A549 (cell line): ENCODE data around the gene NR4A1.

ENCODE experiments used
- CHD4 ChIP-seq: fragments of 200-600 bp; sonication (generic); IDR thresholded peaks from 2 replicates; pipeline ENCODE4 v1.6.1; 2016; ENCODE audit warnings: antibody characterized with exemption, mild to moderate bottlenecking, borderline replicate concordance
- CTCF ChIP-seq: fragments of >200 bp; sonication (Bioruptor Twin); formaldehyde crosslinking; IDR thresholded peaks from 3 replicates; pipeline ENCODE4 v1.5.1; 2016
- EHMT2 ChIP-seq: fragments of 200-600 bp; sonication (generic); IDR thresholded peaks from 2 replicates; pipeline ENCODE4 v1.6.1; 2016; ENCODE audit warnings: antibody characterized with exemption, low read depth, mild to moderate bottlenecking, moderate library complexity
- HMGXB4 ChIP-seq: fragments of 250-450 bp; sonication (Bioruptor Pico); IDR thresholded peaks from 2 replicates; pipeline ENCODE4 v1.5.0; 2021; ENCODE audit warnings: mild to moderate bottlenecking, moderate library complexity, borderline replicate concordance
- JUN ChIP-seq, 2 experiments: fragments of >200 bp; sonication (Bioruptor Twin); formaldehyde crosslinking; IDR thresholded peaks; 2 replicates in 1 of 2; 3 replicates in 1 of 2; pipeline ENCODE4 v1.6.1; 2016 to 2017
- KDM1A ChIP-seq: fragments of 200-600 bp; sonication (generic); IDR thresholded peaks from 2 replicates; pipeline ENCODE4 v1.6.1; 2016; ENCODE audit warnings: low read depth, mild to moderate bottlenecking
- POLR2A ChIP-seq: IDR thresholded peaks from 2 replicates; pipeline ENCODE4 v1.6.1; 2012; ENCODE audit warnings: mild to moderate bottlenecking, low read length
- POLR2AphosphoS2 ChIP-seq: conservative IDR thresholded peaks from 2 replicates; pipeline ENCODE4 v1.6.1; 2012; ENCODE audit warnings: low read length, improper control_type of control experiment, inconsistent platforms
- REST ChIP-seq: fragments of 200-600 bp; sonication (generic); IDR thresholded peaks from 2 replicates; pipeline ENCODE4 v1.6.1; 2016; ENCODE audit warnings: antibody characterized with exemption, mild to moderate bottlenecking, moderate library complexity
- SMC3 ChIP-seq: fragments of >200 bp; sonication (Bioruptor Twin); formaldehyde crosslinking; IDR thresholded peaks from 3 replicates; pipeline ENCODE4 v1.6.1; 2018; ENCODE audit warnings: inconsistent platforms
- SREBF2 ChIP-seq: fragments of 450-650 bp; IDR thresholded peaks from 2 replicates; pipeline ENCODE4 v1.6.1; 2014; ENCODE audit warnings: mild to moderate bottlenecking, moderate library complexity
- ZSCAN20 ChIP-seq: fragments of 250-450 bp; sonication (Bioruptor Pico); IDR thresholded peaks from 2 replicates; pipeline ENCODE4 v1.8.0; 2022; ENCODE audit warnings: mild to moderate bottlenecking, moderate library complexity

- TF ChIP-seq JUN (IDR thresholded peaks at IDR 0.05) (no peak), CTCF (no peak), HMGXB4 (CRISPR knock-in tag) (no peak), SMC3 (no peak), EHMT2 (no peak), SREBF2 (no peak), POLR2A (no peak), CHD4 (no peak), ZSCAN20 (no peak), POLR2AphosphoS2 (no peak), KDM1A (no peak), REST (no peak)
These were observed 36.4 kb upstream of the NR4A1 start for GRCh38 chr12:52014567-52015530.
